KBM-7 (cell line): ENCODE measurements around the gene RCCD1.

ENCODE experiments used
- DNase-seq: peaks from one replicate; pipeline ENCODE4 v3.0.0-alpha.2; 2015
- in situ Hi-C: fragments of 300-500 bp; cut with MboI; formaldehyde crosslinking; loops from 2 replicates; pipeline ENCODE4 v1.14.3; 2020; ENCODE audit warnings: low sequenced_read_pairs, low pct_unique_long_range_greater_than_20kb, mixed read lengths

The RCCD1 gene

GRCh38 chr15:90936823-90937222 is 17.9 kb upstream of the RCCD1 start:
- no peak for DNase-seq
- in situ Hi-C loops, result no loop called here

- DNase-seq, result no peak
- in situ Hi-C loops, result no loop called here
Observed at GRCh38 chr15:90938261-90938660, 16.4 kb upstream of the RCCD1 start.

GRCh38 chr15:90939756-90940155 is 14.9 kb upstream of the RCCD1 start:
- in situ Hi-C loops, result no loop called here
- DNase-seq, result no peak

DNA sequence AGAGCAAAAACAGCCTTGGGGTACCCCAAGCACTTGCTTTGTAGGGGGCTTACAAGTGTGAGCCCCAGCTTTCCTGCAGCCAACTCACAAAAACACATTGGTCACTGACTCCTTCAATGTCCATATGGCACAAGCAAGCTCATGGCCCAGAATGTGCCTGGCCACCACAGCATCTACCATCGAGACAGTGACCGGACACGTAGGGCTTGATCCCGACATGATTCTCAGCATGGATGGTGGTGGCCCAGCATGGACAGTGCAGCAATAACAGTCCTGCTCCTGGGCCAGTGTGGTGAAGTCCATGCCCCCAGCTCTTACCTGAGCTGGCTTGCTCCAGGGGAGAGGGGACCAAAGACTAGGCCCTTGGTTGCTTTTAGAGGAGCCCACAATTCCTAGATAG is 13.6 kb upstream of the RCCD1 start:
- no peak for DNase-seq
- in situ Hi-C loops, result no loop called here

GRCh38 chr15:90942354-90943120 is 12.1 kb upstream of the RCCD1 start:
- DNase-seq, result no peak
- in situ Hi-C loops, result no loop called here

DNA sequence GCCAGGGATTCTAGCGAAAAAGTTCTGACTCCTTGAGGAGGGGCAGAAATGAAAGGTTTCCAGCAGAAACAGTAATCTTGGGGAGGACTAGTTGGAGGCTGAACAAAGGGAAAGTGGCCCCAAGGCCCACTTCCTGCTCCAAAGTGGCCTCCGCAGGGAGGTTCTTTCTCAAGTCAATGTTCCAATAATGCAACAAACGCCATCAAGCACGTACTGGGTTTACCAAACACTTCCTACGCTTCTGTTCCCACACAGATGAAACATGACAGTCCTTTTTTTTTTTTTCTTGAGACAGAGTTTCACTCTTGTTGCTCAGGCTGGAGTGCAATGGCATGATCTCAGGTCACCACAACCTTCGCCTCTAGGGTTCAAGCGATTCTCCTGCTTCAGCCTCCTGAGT is 9.6 kb upstream of the RCCD1 start:
- DNase-seq, result no peak
- in situ Hi-C loops, result no loop called here

GRCh38 chr15:90946538-90946937 is 8.1 kb upstream of the RCCD1 start:
- in situ Hi-C loops, result no loop called here
- DNase-seq, result no peak

- DNase-seq, result no peak
- in situ Hi-C loops, result no loop called here
Observed at GRCh38 chr15:90946941-90947576, 7.6 kb upstream of the RCCD1 start.

- in situ Hi-C loops, result no loop called here
- DNase-seq, result no peak
Observed at GRCh38 chr15:90947577-90948357, 6.9 kb upstream of the RCCD1 start.

DNA sequence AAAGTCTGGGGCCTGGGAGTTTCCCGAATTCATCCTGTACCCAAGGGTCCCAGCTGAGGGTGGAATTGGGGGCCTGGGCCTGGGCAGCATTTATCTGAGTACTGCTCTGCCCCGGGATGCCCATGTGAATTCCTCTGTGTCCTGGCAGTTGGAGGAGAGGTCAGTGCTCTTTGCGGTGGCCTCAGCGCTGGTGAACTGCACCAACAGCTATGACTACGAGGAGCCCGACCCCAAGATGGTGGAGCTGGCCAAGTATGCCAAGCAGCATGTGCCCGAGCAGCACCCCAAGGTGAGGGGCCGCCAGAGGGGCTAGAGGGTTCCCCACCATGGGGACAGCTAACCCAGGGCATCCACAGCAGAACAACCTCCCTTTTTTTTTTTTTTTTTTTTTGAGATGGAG is 6.2 kb upstream of the RCCD1 start:
- no peak for DNase-seq
- in situ Hi-C loops, result no loop called here

GRCh38 chr15:90949979-90950675 is 4.6 kb upstream of the RCCD1 start:
- in situ Hi-C loops, result no loop called here
- no peak for DNase-seq

GRCh38 chr15:90950676-90951075 is 4.0 kb upstream of the RCCD1 start:
- in situ Hi-C loops, result no loop called here
- no peak for DNase-seq

GRCh38 chr15:90952901-90953677 is 1.6 kb upstream of the RCCD1 start:
- in situ Hi-C loops, result no loop called here

DNA sequence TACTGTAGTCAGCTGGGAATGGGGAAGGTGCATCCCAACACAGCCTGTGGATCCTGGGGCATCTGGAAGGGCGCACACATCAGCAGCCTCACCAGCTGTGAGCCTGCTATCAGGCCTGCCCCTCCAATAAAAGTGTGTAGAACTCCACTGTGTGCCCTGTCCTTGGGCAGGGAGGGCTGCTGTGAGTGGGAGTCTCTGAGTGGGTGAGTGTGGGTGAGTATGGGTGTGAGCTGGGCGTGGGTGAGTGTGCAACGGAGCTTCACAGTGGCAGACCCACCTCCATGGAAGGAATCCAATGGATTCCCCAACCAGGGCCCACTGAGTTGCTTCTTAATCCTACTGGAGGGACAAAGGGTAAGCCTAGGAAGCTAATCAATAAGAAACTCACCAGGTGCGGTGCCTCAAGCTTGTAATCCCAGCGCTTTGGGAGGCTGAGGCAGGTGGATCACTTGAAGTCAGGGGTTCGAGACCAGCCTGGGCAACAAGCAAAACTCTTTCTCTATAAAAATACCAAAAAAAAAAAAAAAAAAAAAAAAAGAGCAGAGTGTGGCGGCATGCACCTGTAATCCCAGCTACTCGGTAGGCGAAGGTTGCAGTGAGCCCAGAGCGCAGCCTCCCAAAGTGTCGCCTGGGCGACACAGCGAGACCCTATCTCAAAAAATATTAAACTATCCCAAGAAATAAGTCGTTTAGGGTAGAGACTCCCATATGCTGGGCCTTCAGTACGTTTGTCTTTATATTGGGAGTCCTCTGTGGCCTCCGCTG is 555 bp upstream of the RCCD1 start:
- in situ Hi-C loops, result no loop called here
- DNase-seq, result no peak

More at GRCh38 chr15:90952901-90953677, 1.6 kb upstream of the RCCD1 start:
- no peak for DNase-seq

- in situ Hi-C loops, result no loop called here
- DNase-seq, result no peak
Observed at GRCh38 chr15:90955624-90956273, 1.1 kb downstream of the RCCD1 start.

DNA sequence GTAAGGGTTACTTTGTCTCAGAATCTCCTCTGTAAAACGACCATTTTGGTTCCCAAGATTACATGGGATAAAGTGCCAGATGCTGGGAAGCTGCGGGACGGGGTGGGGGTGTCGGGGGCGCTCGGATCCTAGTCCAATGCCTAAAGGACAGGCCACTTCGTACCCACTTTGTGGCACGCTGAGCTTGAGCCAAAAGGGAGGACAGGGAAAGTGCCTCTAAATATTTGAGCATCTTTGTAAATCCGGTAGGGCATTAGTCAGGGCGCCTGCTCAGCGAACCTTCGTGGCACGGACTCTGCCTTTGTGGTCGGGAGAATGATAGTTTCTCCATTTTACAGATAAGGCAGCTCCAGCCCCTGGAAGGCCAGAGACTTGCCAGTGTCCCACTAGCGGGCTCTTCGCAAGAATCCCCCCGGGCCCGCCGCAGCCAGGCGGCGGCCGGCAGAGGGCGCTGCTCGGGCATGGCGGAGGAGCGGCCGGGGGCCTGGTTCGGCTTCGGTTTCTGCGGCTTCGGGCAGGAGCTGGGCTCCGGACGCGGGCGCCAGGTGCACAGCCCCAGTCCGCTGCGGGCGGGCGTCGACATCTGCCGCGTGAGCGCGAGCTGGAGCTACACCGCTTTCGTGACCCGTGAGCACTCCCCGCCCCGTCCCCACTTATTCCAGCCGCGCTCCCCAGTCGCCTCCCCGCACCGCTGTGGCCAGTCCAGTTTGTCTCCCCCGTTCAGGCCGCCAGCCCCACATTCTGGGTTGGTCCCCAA is 1.8 kb downstream of the RCCD1 start:
- in situ Hi-C loops, result no loop called here
- DNase-seq, result no peak
